Heart right ventricle (tissue), 16 donors: Measurements from ENCODE around the gene SRGAP1. TPM values are rescaled to one million over a fixed set of nuclear protein-coding genes. Genes with fewer than 3 reads are reported as not detected.

ENCODE experiments used
- ATAC-seq, 8 donors: fragments of 200-7000 bp; cut with Tn5 transposase; one replicate each; pipeline ENCODE4 v1.9.1; 2020; ENCODE audit warnings: mild to moderate bottlenecking in 8 of 8, moderate library complexity in 8 of 8, moderate number of reproducible peaks in 1 of 8
- DNase-seq, 2 donors: peaks; one replicate each; pipeline ENCODE4 v3.0.0-alpha.2; 2020
- H3K27ac ChIP-seq, 10 donors: fragments of 200-600 bp; sonication (generic) in 2 of 10; one replicate each; pipeline versions ENCODE4 v1.5.0 to v1.8.0; 2020 to 2022; ENCODE audit warnings: mild to moderate bottlenecking in 3 of 10
- H3K27me3 ChIP-seq, 7 donors: fragments of 200-600 bp; one replicate each; pipeline ENCODE4 v1.8.0; 2021 to 2022; ENCODE audit warnings: mild to moderate bottlenecking in 2 of 7
- H3K36me3 ChIP-seq, 9 donors: fragments of 200-600 bp; sonication (generic) in 1 of 9; one replicate each; pipeline versions ENCODE4 v1.5.0 to v1.8.0; 2020 to 2022; ENCODE audit warnings: mild to moderate bottlenecking in 2 of 9
- H3K4me1 ChIP-seq, 9 donors: fragments of 200-600 bp; sonication (generic) in 1 of 9; one replicate each; pipeline versions ENCODE4 v1.5.0 to v1.8.0; 2020 to 2022; ENCODE audit warnings: mild to moderate bottlenecking in 4 of 9
- H3K4me3 ChIP-seq, 10 donors: fragments of 200-600 bp; sonication (generic) in 2 of 10; one replicate each; pipeline versions ENCODE4 v1.5.0 to v1.8.0; 2020 to 2022; ENCODE audit warnings: mild to moderate bottlenecking in 7 of 10, moderate library complexity in 2 of 10
- H3K9me3 ChIP-seq, 11 donors: fragments of 200-600 bp in 10 of 11; sonication (generic) in 2 of 11; one replicate each; pipeline versions ENCODE4 v1.5.0 to v1.8.0; 2013 to 2022; ENCODE audit warnings: mild to moderate bottlenecking in 2 of 11, control low read depth in 1 of 11, moderate library complexity in 1 of 11
- WGBS, 2 donors: extraction: QIAGEN DNeasy Blood & Tissue Kit; methylation state at CpG; one replicate each; pipeline ENCODE4 v1.1.7; 2013; ENCODE audit warnings: inconsistent platforms in 1 of 2; 5-methylcytosine and 5-hydroxymethylcytosine counted together
- intact Hi-C, 10 donors: fragments of 100-400 bp; cut with DNase I; formaldehyde crosslinking; loops; one replicate each; pipeline versions ENCODE4 v1.11.1 to v1.14.2; 2022
- polyA plus RNA-seq, 2 donors: library from polyadenylated mRNA; stranded (reverse); fragments of 200-250 nt; gene quantifications; one replicate each; pipeline ENCODE4 v1.2.3, GENCODE V29; 2013
- total RNA-seq, 10 donors: library from RNA; stranded (reverse); fragmentation: NEBNext Ultra II Directional in 3 of 10; extraction: Animal tissue kit (Norgen Biotek cat#: 25700) in 3 of 10; gene quantifications; one replicate each; pipeline versions ENCODE4 v1.2.1 to v1.2.4, GENCODE V29; 2021 to 2023
- TF ChIP-seq, protein P1 (sequence below), 9 donors: fragments of 200-600 bp; sonication (generic) in 2 of 9; IDR thresholded peaks; one replicate each; pipeline versions ENCODE4 v1.5.0 to v1.8.0; 2021 to 2022; ENCODE audit warnings: antibody characterized with exemption in 9 of 9, mild to moderate bottlenecking in 5 of 9, moderate library complexity in 1 of 9
- donor health status: Arrhythmogenic right ventricular cardiomyopathy.
- donor health status: ischemic (EF 13 %, LVEDD 7.1; RV severe dilation, severe dysfunction).
- donor health status: healthy with polysubstance abuse.
- donor health status: DM: no; HTN: yes; CAD: no.
- donor health status: DM: no; HTN: no; CAD: no.
- donor health status: ischemic (EF 25% LVEDD 6.9; RV normal size, moderate dysfunction).
- donor health status: ischemic (EF 25% LVEDD 5.7; RV mildly dilated, moderate dysfunction).
- donor health status: healthy.
- donor health status: DM: yes; HTN: yes; CAD: no.
- donor health status: Ischemic cardiomyopathy.
- donor health status: ischemic (EF 35%, LVEDD 5.7; RV mildly dilated, moderate dysfunction).
- donor health status: nonischemic (EF 11% LVEDD 7.7; RV severe dilation, severe dysfunction).
- donor health status: DM: yes; HTN: yes; CAD: no.
- donor health status: PGD.
- donor health status: ischemic (EF 29% LVEDD 5.4; RV normal size, mild dysfunction).
- donor health status: nonischemic (EF 23%, LVEDD 6.1; RV moderate dilation, normal function).

The SRGAP1 gene
- total and polyA plus RNA-seq, 12 donors, result 1.3 to 6.4 (median 3.6) TPM

DNA sequence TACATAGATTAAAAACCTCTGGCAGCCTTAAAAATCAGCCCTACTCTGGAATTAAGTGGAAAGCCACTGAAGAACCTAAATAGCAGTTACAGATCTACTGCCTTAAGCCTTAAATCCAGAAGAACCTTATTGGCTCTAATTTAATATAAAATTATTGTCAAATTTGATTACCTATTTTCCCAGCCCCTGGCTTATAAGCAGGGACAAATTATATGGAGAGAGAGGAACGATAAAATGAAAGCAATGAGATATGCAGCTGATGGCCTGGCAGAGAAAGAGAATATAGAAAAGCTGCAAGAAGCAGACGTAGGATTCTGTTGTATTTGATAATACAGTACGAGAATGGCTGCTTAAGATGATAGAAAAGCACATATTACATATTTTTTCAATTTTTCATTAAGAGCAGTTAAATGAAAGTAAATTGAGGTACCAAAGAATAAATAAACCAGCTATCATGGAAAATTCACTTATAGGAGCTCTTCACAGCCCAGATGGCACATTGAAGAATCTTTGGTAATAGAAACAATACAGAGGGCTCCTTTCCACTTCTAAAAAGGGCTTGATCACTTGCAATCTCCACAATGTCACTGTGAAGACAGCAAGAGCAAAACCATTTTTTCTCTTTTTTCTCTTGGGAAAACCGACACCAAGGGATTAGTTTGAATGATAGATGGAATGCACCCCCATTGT lies 248.2 kb downstream of the SRGAP1 start:
- peaks cover 4 to 54% (median 22%) of the 10 kb centered on the region in 9 donors for H3K4me1 ChIP-seq
- H3K4me3 ChIP-seq, result no peak overlapping the region
- no peaks in the 10 kb centered on the region for H3K9me3 ChIP-seq
- no peak for DNase-seq
- H3K27me3 ChIP-seq, result no peaks in the 10 kb centered on the region
- ATAC-seq, result no peak
- WGBS, 2 donors, result 81 to 86% methylated on average over 4 of the region's 4 CpGs
- H3K27ac ChIP-seq, result no peak overlapping the region
- TF ChIP-seq, protein P1, sequence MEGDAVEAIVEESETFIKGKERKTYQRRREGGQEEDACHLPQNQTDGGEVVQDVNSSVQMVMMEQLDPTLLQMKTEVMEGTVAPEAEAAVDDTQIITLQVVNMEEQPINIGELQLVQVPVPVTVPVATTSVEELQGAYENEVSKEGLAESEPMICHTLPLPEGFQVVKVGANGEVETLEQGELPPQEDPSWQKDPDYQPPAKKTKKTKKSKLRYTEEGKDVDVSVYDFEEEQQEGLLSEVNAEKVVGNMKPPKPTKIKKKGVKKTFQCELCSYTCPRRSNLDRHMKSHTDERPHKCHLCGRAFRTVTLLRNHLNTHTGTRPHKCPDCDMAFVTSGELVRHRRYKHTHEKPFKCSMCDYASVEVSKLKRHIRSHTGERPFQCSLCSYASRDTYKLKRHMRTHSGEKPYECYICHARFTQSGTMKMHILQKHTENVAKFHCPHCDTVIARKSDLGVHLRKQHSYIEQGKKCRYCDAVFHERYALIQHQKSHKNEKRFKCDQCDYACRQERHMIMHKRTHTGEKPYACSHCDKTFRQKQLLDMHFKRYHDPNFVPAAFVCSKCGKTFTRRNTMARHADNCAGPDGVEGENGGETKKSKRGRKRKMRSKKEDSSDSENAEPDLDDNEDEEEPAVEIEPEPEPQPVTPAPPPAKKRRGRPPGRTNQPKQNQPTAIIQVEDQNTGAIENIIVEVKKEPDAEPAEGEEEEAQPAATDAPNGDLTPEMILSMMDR (IDR thresholded peaks at IDR 0.05), result no peak
- intact Hi-C loops, result loop anchor here in 2 of 10 donors (10.0 kb wide), 2 partner anchors 132 to 248 kb away; partner anchors contain the start of genes KICS2 (in 1 of the 2) and SRGAP1 (in 1 of the 2)
- H3K36me3 ChIP-seq, result peaks cover 0 to 6% (median 0%) of the 10 kb centered on the region in 9 donors

DNA sequence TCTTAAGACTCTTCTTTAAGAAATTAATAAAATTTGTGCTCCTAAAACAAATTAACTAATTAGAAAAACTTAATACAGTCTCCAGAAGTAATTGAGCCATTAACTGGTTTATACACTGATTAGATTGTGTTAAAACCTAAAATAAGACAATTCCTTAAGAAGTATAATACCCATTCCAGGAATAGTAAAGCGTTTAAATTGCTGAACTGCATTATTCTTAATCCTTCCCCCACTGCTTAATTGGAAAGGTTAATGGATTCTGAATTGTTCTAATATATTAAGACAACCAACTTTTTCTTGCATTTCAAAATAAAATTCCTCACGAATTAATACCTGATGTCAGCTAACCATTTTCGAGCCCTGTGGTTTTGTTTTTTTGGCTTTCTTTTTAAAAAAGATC lies 249.2 kb downstream of the SRGAP1 start:
- DNase-seq (no peak), ATAC-seq (no peak)
- WGBS, 2 donors, result 98% methylated on average over 3 of the region's 3 CpGs
- Histone ChIP-seq H3K36me3 (peaks cover 0 to 6% (median 0%) of the 10 kb centered on the region in 9 donors), H3K4me3 (no peak overlapping the region), H3K27me3 (no peaks in the 10 kb centered on the region), H3K4me1 (peaks cover 4 to 54% (median 18%) of the 10 kb centered on the region in 9 donors), H3K9me3 (no peaks in the 10 kb centered on the region), H3K27ac (no peak overlapping the region)
- intact Hi-C loops, result loop anchor here in 2 of 10 donors (10.0 kb wide), 2 partner anchors 131 to 249 kb away; partner anchors contain the start of genes KICS2 (in 1 of the 2) and SRGAP1 (in 1 of the 2)
- TF ChIP-seq, protein P1 (IDR thresholded peaks at IDR 0.05), result no peak

DNA sequence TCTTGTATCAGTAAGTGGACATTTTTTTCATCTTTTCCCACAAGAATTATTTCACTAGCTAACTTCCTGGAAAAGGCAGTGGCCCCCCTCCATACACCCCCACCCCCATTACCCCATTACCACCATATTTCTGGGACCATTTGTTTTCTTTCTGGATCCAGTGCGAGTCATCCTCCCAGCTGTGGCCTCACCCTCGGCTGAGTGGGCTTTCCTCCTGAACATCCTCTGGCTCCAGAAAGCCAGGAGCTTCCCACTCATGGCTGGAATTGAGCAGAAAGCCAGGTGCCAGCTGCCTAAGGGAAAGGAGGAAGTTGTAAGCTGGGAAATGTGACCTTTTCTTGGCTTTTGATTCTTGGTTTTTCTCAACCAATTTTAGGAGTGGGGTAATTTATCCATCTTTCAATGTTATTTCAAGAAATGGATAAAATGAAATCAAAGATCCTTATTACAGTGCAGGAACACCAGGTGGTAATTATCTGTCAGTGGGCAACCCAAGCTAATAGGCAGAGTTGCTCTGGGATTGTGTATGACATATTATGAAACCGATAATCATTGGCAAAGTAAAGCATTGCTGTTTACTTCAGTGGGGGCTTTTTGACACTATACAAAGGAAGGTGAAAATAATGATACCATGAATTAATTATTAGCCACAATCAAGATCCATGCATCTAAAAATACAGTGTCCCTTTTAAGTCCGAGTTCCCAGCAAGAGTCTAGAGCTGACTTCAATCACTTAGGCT lies 253.0 kb downstream of the SRGAP1 start:
- DNase-seq, result peak in 1 of 2 donors; percentile 19
- Histone ChIP-seq H3K4me3 (no peak overlapping the region), H3K27ac (peak overlapping the region in 2 of 10 donors; percentile 3 to 15), H3K4me1 (peaks cover 0 to 45% (median 15%) of the 10 kb centered on the region in 9 donors), H3K36me3 (peaks cover 0 to 6% (median 0%) of the 10 kb centered on the region in 9 donors), H3K27me3 (no peaks in the 10 kb centered on the region), H3K9me3 (no peaks in the 10 kb centered on the region)
- intact Hi-C loops, result loop anchor here in 2 of 10 donors (10.0 kb wide), 2 partner anchors 127 to 253 kb away; partner anchors contain the start of genes KICS2 (in 1 of the 2) and SRGAP1 (in 1 of the 2)
- peak in 4 of 8 donors; percentile 33 to 70 (median 56) for ATAC-seq
- TF ChIP-seq, protein P1 (IDR thresholded peaks at IDR 0.05), result no peak
- 58 to 62% methylated on average over 4 of the region's 4 CpGs for WGBS, 2 donors

DNA sequence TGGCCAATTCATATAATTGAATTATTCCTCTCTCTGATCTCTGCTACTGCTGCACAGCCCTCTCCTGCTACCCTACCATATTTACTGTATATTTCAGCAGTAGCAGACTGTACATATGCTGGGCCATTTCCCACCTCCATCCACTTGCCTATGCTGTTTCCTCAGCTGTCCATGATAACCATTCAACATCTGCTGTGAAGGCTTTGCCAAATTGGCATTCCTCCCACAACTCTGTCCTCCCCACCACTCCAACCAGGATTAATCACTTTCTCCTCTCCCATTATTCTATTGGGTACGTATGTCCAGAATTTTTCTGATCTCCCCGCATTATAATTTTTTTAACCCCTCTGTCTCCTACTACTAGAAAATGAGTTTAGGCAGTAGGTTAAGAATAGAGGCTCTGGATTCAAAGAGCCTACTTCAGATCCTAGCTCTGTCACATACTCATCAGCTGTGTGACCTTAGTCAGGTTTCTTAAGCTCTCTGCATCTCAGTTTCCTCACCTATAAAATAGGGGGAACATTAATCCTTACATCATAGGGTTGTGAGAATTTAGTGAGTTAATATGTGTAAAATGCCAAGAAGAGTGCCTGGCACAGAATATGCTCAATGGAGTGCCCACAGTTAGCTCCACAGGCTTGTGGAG lies 254.3 kb downstream of the SRGAP1 start:
- intact Hi-C loops, result loop anchor here in 2 of 10 donors (10.0 kb wide), 2 partner anchors 126 to 254 kb away; partner anchors contain the start of genes KICS2 (in 1 of the 2) and SRGAP1 (in 1 of the 2)
- Histone ChIP-seq H3K4me3 (no peak overlapping the region), H3K27ac (peak overlapping the region in 4 of 10 donors; percentile 9 to 65 (median 32)), H3K27me3 (no peaks in the 10 kb centered on the region), H3K9me3 (no peaks in the 10 kb centered on the region), H3K36me3 (peaks cover 0 to 6% (median 0%) of the 10 kb centered on the region in 9 donors), H3K4me1 (peaks cover 0 to 45% (median 15%) of the 10 kb centered on the region in 9 donors)
- TF ChIP-seq, protein P1 (IDR thresholded peaks at IDR 0.05), result no peak
- WGBS, 2 donors, result 64 to 67% methylated on average over 2 of the region's 2 CpGs
- DNase-seq (peak in 1 of 2 donors; percentile 53), ATAC-seq (peak in 6 of 8 donors; percentile 69 to 82 (median 70))
